Activated T-cell treated with anti-CD3 and anti-CD28 coated beads, Interleukin-2, amount 50 U/mL, for 4 hours (primary cell): Measurements from ENCODE around the gene ALG14. TPM values are rescaled to one million over a fixed set of nuclear protein-coding genes. Genes with fewer than 3 reads are reported as not detected.

Experiments used
- ATAC-seq, 2 donors: fragments of 200-7000 bp; cut with Tn5 transposase; one replicate each; pipeline ENCODE4 v1.10.0; 2021
- DNase-seq: peaks from one replicate; pipeline ENCODE4 v3.0.0-alpha.2; 2020
- H3K27me3 Mint-ChIP-seq: one replicate; pipeline ENCODE4 v1.8.0; 2021; ENCODE audit warnings: low read depth, mixed read lengths
- H3K36me3 Mint-ChIP-seq: one replicate; pipeline ENCODE4 v1.8.0; 2022; ENCODE audit warnings: mixed read lengths; ENCODE audit not compliant: insufficient read depth
- H3K4me1 Mint-ChIP-seq: one replicate; pipeline ENCODE4 v1.8.0; 2021; ENCODE audit warnings: low read depth, mixed read lengths
- H3K4me3 Mint-ChIP-seq: one replicate; pipeline ENCODE4 v1.8.0; 2021; ENCODE audit warnings: mild to moderate bottlenecking, moderate library complexity, mixed read lengths
- H3K9me3 Mint-ChIP-seq: one replicate; pipeline ENCODE4 v1.8.0; 2021; ENCODE audit warnings: mixed read lengths
- total RNA-seq, 3 donors: library from RNA; stranded (reverse); gene quantifications; one replicate each; pipeline ENCODE4 v1.2.1, GENCODE V29; 2021

Gene ALG14
- total RNA-seq, 3 donors from 2014 or later = 4.3 to 4.9 (median 4.4) TPM

GRCh38 chr1:94962409-94963265, 110.1 kb downstream of the ALG14 start:
- peak overlapping the region; percentile 77 for H3K4me3 Mint-ChIP-seq
- H3K36me3 Mint-ChIP-seq = no peaks in the 10 kb centered on the region
- ATAC-seq (peak; percentile 74 to 78), DNase-seq (no peak)
- no peaks in the 10 kb centered on the region for H3K27me3 Mint-ChIP-seq
- peaks cover 13% of the 10 kb centered on the region for H3K4me1 Mint-ChIP-seq
- H3K9me3 Mint-ChIP-seq = no peaks in the 10 kb centered on the region

GRCh38 chr1:94961988-94962387, 110.8 kb downstream of the ALG14 start:
- H3K4me1 Mint-ChIP-seq = peaks cover 13% of the 10 kb centered on the region
- no peak for DNase-seq
- H3K27me3 Mint-ChIP-seq = no peaks in the 10 kb centered on the region

GRCh38 chr1:94961582-94961981, 111.2 kb downstream of the ALG14 start:
- H3K27me3 Mint-ChIP-seq = no peaks in the 10 kb centered on the region
- no peaks in the 10 kb centered on the region for H3K9me3 Mint-ChIP-seq
- H3K4me3 Mint-ChIP-seq = no peak overlapping the region
- ATAC-seq = no peak
- no peaks in the 10 kb centered on the region for H3K36me3 Mint-ChIP-seq
- peaks cover 13% of the 10 kb centered on the region for H3K4me1 Mint-ChIP-seq
- no peak for DNase-seq

More at GRCh38 chr1:94961988-94962387, 110.8 kb downstream of the ALG14 start:
- ATAC-seq = no peak
- peak overlapping the region; percentile 21 for H3K4me3 Mint-ChIP-seq
- no peaks in the 10 kb centered on the region for H3K36me3 Mint-ChIP-seq
- no peaks in the 10 kb centered on the region for H3K9me3 Mint-ChIP-seq

- DNase-seq (no peak), ATAC-seq (no peak)
- Mint-ChIP-seq H3K36me3 (no peaks in the 10 kb centered on the region), H3K4me1 (peaks cover 12% of the 10 kb centered on the region), H3K27me3 (no peaks in the 10 kb centered on the region), H3K9me3 (no peaks in the 10 kb centered on the region), H3K4me3 (no peak overlapping the region)
These were observed 114.7 kb downstream of the ALG14 start for GRCh38 chr1:94958081-94958480.

- Mint-ChIP-seq H3K9me3 (no peaks in the 10 kb centered on the region), H3K36me3 (no peaks in the 10 kb centered on the region), H3K27me3 (no peaks in the 10 kb centered on the region), H3K4me1 (no peaks in the 10 kb centered on the region), H3K4me3 (no peak overlapping the region)
- DNase-seq (no peak), ATAC-seq (no peak)
These were observed 116.8 kb downstream of the ALG14 start for GRCh38 chr1:94955767-94956632.

- Mint-ChIP-seq H3K4me1 (no peaks in the 10 kb centered on the region), H3K27me3 (no peaks in the 10 kb centered on the region), H3K36me3 (no peaks in the 10 kb centered on the region), H3K9me3 (no peaks in the 10 kb centered on the region), H3K4me3 (no peak overlapping the region)
- DNase-seq (no peak), ATAC-seq (no peak)
These were observed 118.2 kb downstream of the ALG14 start for GRCh38 chr1:94954263-94955220.

- DNase-seq = no peak
- no peaks in the 10 kb centered on the region for H3K27me3 Mint-ChIP-seq
- H3K9me3 Mint-ChIP-seq = no peaks in the 10 kb centered on the region
- H3K4me3 Mint-ChIP-seq = no peak overlapping the region
- no peaks in the 10 kb centered on the region for H3K36me3 Mint-ChIP-seq
- ATAC-seq = no peak
- H3K4me1 Mint-ChIP-seq = no peaks in the 10 kb centered on the region
These were observed 119.0 kb downstream of the ALG14 start for GRCh38 chr1:94953746-94954145.

- ATAC-seq = no peak
- no peak overlapping the region for H3K4me3 Mint-ChIP-seq
- H3K9me3 Mint-ChIP-seq = no peaks in the 10 kb centered on the region
These were observed 119.6 kb downstream of the ALG14 start for GRCh38 chr1:94953107-94953506.

GRCh38 chr1:94952539-94952938, 120.2 kb downstream of the ALG14 start:
- Mint-ChIP-seq H3K4me3 (no peak overlapping the region), H3K36me3 (no peaks in the 10 kb centered on the region)

More at GRCh38 chr1:94953107-94953506, 119.6 kb downstream of the ALG14 start:
- H3K27me3 Mint-ChIP-seq = no peaks in the 10 kb centered on the region
- no peak for DNase-seq
- no peaks in the 10 kb centered on the region for H3K4me1 Mint-ChIP-seq
- H3K36me3 Mint-ChIP-seq = no peaks in the 10 kb centered on the region

GRCh38 chr1:94951509-94952208, 121.1 kb downstream of the ALG14 start:
- Mint-ChIP-seq H3K4me1 (no peaks in the 10 kb centered on the region), H3K4me3 (no peak overlapping the region), H3K36me3 (no peaks in the 10 kb centered on the region), H3K27me3 (no peaks in the 10 kb centered on the region), H3K9me3 (no peaks in the 10 kb centered on the region)
- ATAC-seq (no peak), DNase-seq (no peak)

More at GRCh38 chr1:94952539-94952938, 120.2 kb downstream of the ALG14 start:
- H3K9me3 Mint-ChIP-seq = no peaks in the 10 kb centered on the region
- DNase-seq (no peak), ATAC-seq (no peak)
- H3K27me3 Mint-ChIP-seq = no peaks in the 10 kb centered on the region
- H3K4me1 Mint-ChIP-seq = no peaks in the 10 kb centered on the region

GRCh38 chr1:94951046-94951445, 121.7 kb downstream of the ALG14 start:
- H3K36me3 Mint-ChIP-seq = no peaks in the 10 kb centered on the region
- no peaks in the 10 kb centered on the region for H3K4me1 Mint-ChIP-seq
- no peak overlapping the region for H3K4me3 Mint-ChIP-seq
- H3K9me3 Mint-ChIP-seq = no peaks in the 10 kb centered on the region
- no peak for DNase-seq
- ATAC-seq = no peak
- no peaks in the 10 kb centered on the region for H3K27me3 Mint-ChIP-seq

- Mint-ChIP-seq H3K9me3 (no peaks in the 10 kb centered on the region), H3K4me3 (no peak overlapping the region), H3K36me3 (no peaks in the 10 kb centered on the region), H3K4me1 (no peaks in the 10 kb centered on the region), H3K27me3 (peaks cover 3% of the 10 kb centered on the region)
- no peak for DNase-seq
- ATAC-seq = no peak
These were observed 122.8 kb downstream of the ALG14 start for GRCh38 chr1:94949681-94950661.
